LNCaP clone FGC (cell line): ENCODE data around the gene PIP5K1B.

Experiments
- DNase-seq: peaks from one replicate; pipeline ENCODE4 v3.0.0-alpha.2; 2011; ENCODE audit warnings: low read depth
- H3K4me3 ChIP-seq: 2 replicates; pipeline ENCODE4 v1.5.1; 2011; ENCODE audit warnings: mild to moderate bottlenecking, low read depth, low read length, control low read depth
- CTCF ChIP-seq: IDR thresholded peaks from 2 replicates; pipeline ENCODE4 v1.5.1; 2012; ENCODE audit warnings: mild to moderate bottlenecking; ENCODE audit not compliant: control insufficient read depth, insufficient read depth; ENCODE audit errors: extremely low read depth

The PIP5K1B gene

GRCh38 chr9:68974901-68975300 is 269.9 kb downstream of the PIP5K1B start:
- H3K4me3 ChIP-seq: no peak overlapping the region
- DNase-seq: no peak
- no peak for TF ChIP-seq CTCF

- H3K4me3 ChIP-seq: no peak overlapping the region
- TF ChIP-seq CTCF: no peak
- DNase-seq: peak; percentile 28
These were observed 270.5 kb downstream of the PIP5K1B start for GRCh38 chr9:68975365-68976043.

- no peak for DNase-seq
- TF ChIP-seq CTCF: no peak
- no peak overlapping the region for H3K4me3 ChIP-seq
These were observed 273.0 kb downstream of the PIP5K1B start for GRCh38 chr9:68978066-68978465.

- H3K4me3 ChIP-seq: no peak overlapping the region
- TF ChIP-seq CTCF: no peak
- no peak for DNase-seq
These were observed 273.5 kb downstream of the PIP5K1B start for GRCh38 chr9:68978501-68978900.

GRCh38 chr9:68979538-68980314 is 274.7 kb downstream of the PIP5K1B start:
- no peak for TF ChIP-seq CTCF
- H3K4me3 ChIP-seq: no peak overlapping the region
- no peak for DNase-seq

GRCh38 chr9:68980341-68980914 is 275.4 kb downstream of the PIP5K1B start:
- H3K4me3 ChIP-seq: no peak overlapping the region
- no peak for DNase-seq

More at GRCh38 chr9:68980341-68980914, 275.4 kb downstream of the PIP5K1B start:
- no peak for TF ChIP-seq CTCF
